Measurements from ENCODE around the gene RFX2.

RFX2 gene

GRCh38 chr19:5953030-5953589 is 157.2 kb downstream of the RFX2 start:
- no peak for DNase-seq

- DNase-seq: no peak
Measured at GRCh38 chr19:5952193-5953029, 157.9 kb downstream of the RFX2 start.

GRCh38 chr19:5951338-5951861 is 158.9 kb downstream of the RFX2 start:
- no peak for DNase-seq

GRCh38 chr19:5950741-5951140 is 159.6 kb downstream of the RFX2 start:
- no peak for DNase-seq

- no peak for DNase-seq
Measured at GRCh38 chr19:5949792-5950305, 160.5 kb downstream of the RFX2 start.

GRCh38 chr19:5948752-5949564 is 161.3 kb downstream of the RFX2 start:
- no peak for DNase-seq

GRCh38 chr19:5947435-5947834 is 162.9 kb downstream of the RFX2 start:
- no peak for DNase-seq

GRCh38 chr19:5943623-5944022 is 166.7 kb downstream of the RFX2 start:
- no peak for DNase-seq
